PC-9 (cell line): Measurements from ENCODE around the gene KIF26B.

Experiments
- CTCF ChIP-seq: fragments of 200-600 bp; sonication (generic); conservative IDR thresholded peaks from 2 replicates; pipeline ENCODE4 v1.6.1; 2017; ENCODE audit warnings: mixed run types, antibody characterized with exemption, mild to moderate bottlenecking, moderate library complexity
- EZH2 ChIP-seq: fragments of 200-600 bp; sonication (generic); IDR thresholded peaks from 2 replicates; pipeline ENCODE4 v1.8.0; 2017; ENCODE audit warnings: antibody characterized with exemption, low read depth

GRCh38 chr1:245166471-245166885, 11.7 kb downstream of the KIF26B start:
- TF ChIP-seq CTCF: no peak
- TF ChIP-seq EZH2: no peak
